ENCODE data around the gene ERVFRD-1. TPM values are rescaled to one million over a fixed set of nuclear protein-coding genes. Genes with fewer than 3 reads are reported as not detected.

The ERVFRD-1 gene
- total RNA-seq, 2 experiments from 2014 or later = not detected

- H3K36me3 Mint-ChIP-seq (ENCODE audit: low read depth) = no peaks in the 10 kb centered on the region
- ChIA-PET POLR2A (no interaction called here), CTCF (interaction anchor here (0.6 to 2.3 kb wide), 11 partner anchors 8 to 432 kb away, joined by 3 to 28 read pairs (median 4); no protein-coding TSS in a partner anchor)
- H3K4me1 Mint-ChIP-seq (ENCODE audit: low read depth) = no peaks in the 10 kb centered on the region
- H3K27ac ChIP-seq (ENCODE audit: low read depth in 1 of 2, low read length in 2 of 2) = no peak overlapping the region
- no peaks in the 10 kb centered on the region for H3K9me3 ChIP-seq (ENCODE audit: control insufficient read depth in 1 of 2, insufficient read depth in 1 of 2, low read length in 2 of 2)
- H3K4me3 Mint-ChIP-seq = no peak overlapping the region
- H3K36me3 ChIP-seq (ENCODE audit: insufficient read depth, low read length) = no peaks in the 10 kb centered on the region
- no peaks in the 10 kb centered on the region for H3K27me3 Mint-ChIP-seq
- H3K27ac Mint-ChIP-seq = no peak overlapping the region
- H3K27me3 ChIP-seq (ENCODE audit: control insufficient read depth in 1 of 2, insufficient read depth in 2 of 2, low read length in 2 of 2) = no peaks in the 10 kb centered on the region
- H3K4me3 ChIP-seq (ENCODE audit: low read length) = no peak overlapping the region
- DNase-seq = peak in 3 of 14 experiments; percentile 11 to 79 (median 72)
- H3K9me3 Mint-ChIP-seq = no peaks in the 10 kb centered on the region
- intact Hi-C loops (cut with DNase I, micrococcal nuclease) = loop anchor here (1.0 to 2.0 kb wide), 5 partner anchors 29 to 431 kb away; no protein-coding TSS in a partner anchor
- no peak for TF ChIP-seq CTCF (IDR thresholded peaks at IDR 0.05)
- no peak for ATAC-seq (ENCODE audit: poor library complexity)
- H3K4me1 ChIP-seq (ENCODE audit: insufficient read depth, low read length) = peaks cover 5% of the 10 kb centered on the region
Observed at GRCh38 chr6:11143394-11144371, 32.2 kb upstream of the ERVFRD-1 start.

GRCh38 chr6:11142296-11143027, 30.9 kb upstream of the ERVFRD-1 start:
- H3K27me3 Mint-ChIP-seq = no peaks in the 10 kb centered on the region
- peaks cover 5% of the 10 kb centered on the region for H3K4me1 ChIP-seq (ENCODE audit: insufficient read depth, low read length)
- H3K27ac Mint-ChIP-seq = no peak overlapping the region
- ATAC-seq (ENCODE audit: poor library complexity) = no peak
- H3K36me3 Mint-ChIP-seq (ENCODE audit: low read depth) = no peaks in the 10 kb centered on the region
- H3K36me3 ChIP-seq (ENCODE audit: insufficient read depth, low read length) = no peaks in the 10 kb centered on the region
- ChIA-PET POLR2A (no interaction called here), CTCF (interaction anchor here (2.3 kb wide), 1 partner anchor 354 kb away, joined by 28 read pairs; no protein-coding TSS in a partner anchor)
- intact Hi-C loops (cut with DNase I, micrococcal nuclease) = loop anchor here in 1 of 2 experiments (2.0 kb wide), 1 partner anchor 432 kb away; no protein-coding TSS in a partner anchor
- H3K27me3 ChIP-seq (ENCODE audit: control insufficient read depth in 1 of 2, insufficient read depth in 2 of 2, low read length in 2 of 2) = no peaks in the 10 kb centered on the region
- no peak for TF ChIP-seq CTCF (IDR thresholded peaks at IDR 0.05)
- H3K9me3 ChIP-seq (ENCODE audit: control insufficient read depth in 1 of 2, insufficient read depth in 1 of 2, low read length in 2 of 2) = no peaks in the 10 kb centered on the region
- H3K9me3 Mint-ChIP-seq = no peaks in the 10 kb centered on the region
- no peaks in the 10 kb centered on the region for H3K4me1 Mint-ChIP-seq (ENCODE audit: low read depth)
- H3K4me3 Mint-ChIP-seq = no peak overlapping the region
- no peak overlapping the region for H3K4me3 ChIP-seq (ENCODE audit: low read length)
- no peak for DNase-seq
- H3K27ac ChIP-seq (ENCODE audit: low read depth in 1 of 2, low read length in 2 of 2) = no peak overlapping the region

- POLR2A ChIA-PET = no interaction called here
- no peak for TF ChIP-seq CTCF (IDR thresholded peaks at IDR 0.05)
- H3K27me3 ChIP-seq (ENCODE audit: control insufficient read depth in 1 of 2, insufficient read depth in 2 of 2, low read length in 2 of 2) = no peaks in the 10 kb centered on the region
- intact Hi-C loops (cut with DNase I, micrococcal nuclease) = no loop called here
- Mint-ChIP-seq H3K36me3 (ENCODE audit: low read depth) (no peaks in the 10 kb centered on the region), H3K27ac (no peak overlapping the region), H3K4me1 (ENCODE audit: low read depth) (no peaks in the 10 kb centered on the region), H3K4me3 (no peak overlapping the region), H3K27me3 (no peaks in the 10 kb centered on the region), H3K9me3 (no peaks in the 10 kb centered on the region)
- ATAC-seq (ENCODE audit: poor library complexity) (no peak), DNase-seq (no peak)
- no peak overlapping the region for H3K4me3 ChIP-seq (ENCODE audit: low read length)
- CTCF ChIA-PET = no interaction called here
- H3K4me1 ChIP-seq (ENCODE audit: insufficient read depth, low read length) = peaks cover 5% of the 10 kb centered on the region
- no peak overlapping the region for H3K27ac ChIP-seq (ENCODE audit: low read depth in 1 of 2, low read length in 2 of 2)
- no peaks in the 10 kb centered on the region for H3K36me3 ChIP-seq (ENCODE audit: insufficient read depth, low read length)
- no peaks in the 10 kb centered on the region for H3K9me3 ChIP-seq (ENCODE audit: control insufficient read depth in 1 of 2, insufficient read depth in 1 of 2, low read length in 2 of 2)
Observed at GRCh38 chr6:11141295-11141694, 29.8 kb upstream of the ERVFRD-1 start.
